GM18909 (cell line): ENCODE data around the gene PLA2G2F.

Experiments used
- ATAC-seq: cut with Tn5 transposase; IDR thresholded peaks from one replicate; pipeline ENCODE4 v1.9.1; 2021; ENCODE audit warnings: mild to moderate bottlenecking; ENCODE audit not compliant: unreplicated experiment, poor library complexity

Gene PLA2G2F

GRCh38 chr1:20187103-20187812 lies 48.1 kb downstream of the PLA2G2F start:
- ATAC-seq, result no peak

GRCh38 chr1:20187813-20188454 lies 48.8 kb downstream of the PLA2G2F start:
- no peak for ATAC-seq

GRCh38 chr1:20188455-20188817 lies 49.3 kb downstream of the PLA2G2F start:
- no peak for ATAC-seq

- ATAC-seq, result no peak
Measured at GRCh38 chr1:20189664-20190063, 50.5 kb downstream of the PLA2G2F start.

- ATAC-seq, result no peak
Measured at GRCh38 chr1:20190256-20191160, 51.4 kb downstream of the PLA2G2F start.

- no peak for ATAC-seq
Measured at GRCh38 chr1:20191266-20191825, 52.2 kb downstream of the PLA2G2F start.

GRCh38 chr1:20192364-20192763 lies 53.2 kb downstream of the PLA2G2F start:
- ATAC-seq, result no peak

- no peak for ATAC-seq
Measured at GRCh38 chr1:20192871-20193411, 53.8 kb downstream of the PLA2G2F start.

GRCh38 chr1:20194224-20194623 lies 55.1 kb downstream of the PLA2G2F start:
- ATAC-seq, result no peak

- ATAC-seq, result no peak
Measured at GRCh38 chr1:20194757-20195461, 55.8 kb downstream of the PLA2G2F start.

- ATAC-seq, result no peak
Measured at GRCh38 chr1:20195462-20195780, 56.3 kb downstream of the PLA2G2F start.

- no peak for ATAC-seq
Measured at GRCh38 chr1:20197329-20197791, 58.2 kb downstream of the PLA2G2F start.

GRCh38 chr1:20198296-20198695 lies 59.2 kb downstream of the PLA2G2F start:
- no peak for ATAC-seq

GRCh38 chr1:20198918-20199317 lies 59.8 kb downstream of the PLA2G2F start:
- ATAC-seq, result no peak

- ATAC-seq, result no peak
Measured at GRCh38 chr1:20199403-20199802, 60.3 kb downstream of the PLA2G2F start.

- ATAC-seq, result no peak
Measured at GRCh38 chr1:20199840-20200239, 60.7 kb downstream of the PLA2G2F start.
